Aorta (tissue), 5 donors: ENCODE results near the gene KRTAP15-1. TPM values are rescaled to one million over a fixed set of nuclear protein-coding genes. Genes with fewer than 3 reads are reported as not detected.

Source experiments
- ATAC-seq: fragments of 200-7000 bp; cut with Tn5 transposase; one replicate; pipeline ENCODE4 v1.9.1; 2022; ENCODE audit warnings: moderate library complexity; ENCODE audit not compliant: low FRiP score
- DNase-seq, 2 donors: peaks; one replicate each; pipeline ENCODE4 v3.0.0-alpha.2; 2020
- H3K27ac ChIP-seq, 2 donors: one replicate each; pipeline ENCODE4 v1.5.1; 2013; ENCODE audit warnings: low read length in 2 of 2, mild to moderate bottlenecking in 2 of 2, moderate library complexity in 2 of 2, control low read depth in 1 of 2, inconsistent platforms in 1 of 2, low read depth in 1 of 2
- H3K27me3 ChIP-seq, 2 donors: one replicate each; pipeline ENCODE4 v1.6.1; 2013; ENCODE audit warnings: control low read depth in 1 of 2, low read length in 1 of 2, mild to moderate bottlenecking in 1 of 2, moderate library complexity in 1 of 2; ENCODE audit not compliant: insufficient read depth in 2 of 2, control insufficient read depth in 1 of 2
- H3K36me3 ChIP-seq, 2 donors: one replicate each; pipeline ENCODE4 v1.6.1; 2013; ENCODE audit warnings: control low read depth in 1 of 2, low read length in 1 of 2, mild to moderate bottlenecking in 1 of 2; ENCODE audit not compliant: insufficient read depth in 2 of 2, control insufficient read depth in 1 of 2
- H3K4me1 ChIP-seq, 2 donors: one replicate each; pipeline ENCODE4 v1.6.1; 2013; ENCODE audit warnings: low read length in 2 of 2, control low read depth in 1 of 2, mild to moderate bottlenecking in 1 of 2, moderate library complexity in 1 of 2; ENCODE audit not compliant: insufficient read depth in 2 of 2, control insufficient read depth in 1 of 2
- H3K4me3 ChIP-seq, 2 donors: one replicate each; pipeline ENCODE4 v1.5.1; 2013; ENCODE audit warnings: low read length in 2 of 2, control low read depth in 1 of 2, mild to moderate bottlenecking in 1 of 2
- H3K9me3 ChIP-seq: one replicate; pipeline ENCODE4 v1.6.1; 2013; ENCODE audit warnings: mild to moderate bottlenecking, low read length; ENCODE audit not compliant: control insufficient read depth
- WGBS, 2 donors: extraction: QIAGEN DNeasy Blood & Tissue Kit; methylation state at CpG; one replicate each; pipeline ENCODE4 v1.1.7; 2013; 5-methylcytosine and 5-hydroxymethylcytosine counted together
- intact Hi-C, 2 donors: fragments of 100-400 bp; cut with DNase I; formaldehyde crosslinking; loops; one replicate each; pipeline versions ENCODE4 v1.14.2 to v1.15.0; 2022
- long read RNA-seq, 2 donors: library from polyadenylated mRNA; unstranded; transcript quantifications; one replicate each; pipeline ENCODE4 v2.0.0, GENCODE V29; 2020 to 2021
- polyA plus RNA-seq, 2 donors: library from polyadenylated mRNA; stranded (reverse); fragments of 200-250 nt; gene quantifications; one replicate each; pipeline ENCODE4 v1.2.3, GENCODE V29; 2013
- total RNA-seq, 2 donors: library from RNA; stranded (reverse); fragmentation: NEBNext Ultra II Directional; extraction: Animal tissue kit (Norgen Biotek cat#: 25700); gene quantifications; one replicate each; pipeline ENCODE4 v1.2.1, GENCODE V29; 2021
- donor health status: healthy with polysubstance abuse.
- donor health status: Bipolar disorder and iron deficiency.
- donor health status: DM: no; HTN: no; CAD: no.
- donor health status: DM: no; HTN: no; CAD: no.
- donor health status: DM: yes; HTN: yes; CAD: no.

KRTAP15-1 gene
- total RNA-seq (not detected), polyA plus RNA-seq (not detected)
- long read RNA-seq, donor 1 = 0 reads
- long read RNA-seq, donor 2 = 0 reads

- Histone ChIP-seq H3K4me3 (no peak within 1 kb of the TSS), H3K9me3 (no peaks in the 10 kb centered on the region), H3K27ac (no peak within 1 kb of the TSS), H3K27me3 (no peaks in the 10 kb centered on the region), H3K4me1 (no peaks in the 10 kb centered on the region), H3K36me3 (no peaks in the 10 kb centered on the region)
- 93 to 94% methylated on average over 5 of the region's 5 CpGs for whole genome bisulfite sequencing, 2 donors
- ATAC-seq (no peak), DNase-seq (no peak)
- intact Hi-C loops = no loop called here
Measured at GRCh38 chr21:30439975-30440374, at the start of gene KRTAP15-1. Gene KRTAP15-1, plus strand, starts transcription at chr21:30440275. Its CDS starts 53 bp downstream, at chr21:30440328.

- Histone ChIP-seq H3K27me3 (no peaks in the 10 kb centered on the region), H3K4me3 (no peak overlapping the region), H3K9me3 (peaks cover 3% of the 10 kb centered on the region), H3K27ac (no peak overlapping the region), H3K4me1 (peaks cover 0 to 2% of the 10 kb centered on the region in 2 donors), H3K36me3 (no peaks in the 10 kb centered on the region)
- DNase-seq (no peak), ATAC-seq (no peak)
- 12 to 16% methylated on average over 2 of the region's 2 CpGs for WGBS, 2 donors
- intact Hi-C loops = no loop called here
Measured at GRCh38 chr21:30391492-30392025, 48.5 kb upstream of the KRTAP15-1 start.

DNA sequence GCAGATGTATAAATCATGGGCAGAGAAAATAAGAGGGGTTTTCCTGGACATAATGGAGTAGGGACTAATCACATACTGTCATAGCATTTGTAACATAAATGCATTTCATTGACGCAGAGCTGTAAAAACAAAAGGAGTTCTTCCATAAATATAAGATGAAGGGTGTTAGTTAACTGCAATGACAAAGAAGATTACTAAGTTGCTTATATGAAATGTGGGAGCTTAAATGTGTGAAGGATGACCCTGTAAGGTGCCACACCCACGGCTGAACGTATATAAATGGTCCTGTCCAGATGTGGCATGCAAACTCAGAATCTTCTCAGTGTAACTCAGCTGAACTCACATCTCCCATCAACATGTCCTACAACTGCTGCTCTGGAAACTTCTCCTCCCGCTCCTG is 44.3 kb upstream of the KRTAP15-1 start, which contains the start of gene KRTAP13-1:
KRTAP13-1 (plus strand) TSS at position 301 of the 400 bp plus-strand sequence; CDS start at position 357, 56 bp downstream.
- ATAC-seq (no peak), DNase-seq (no peak)
- Histone ChIP-seq H3K36me3 (no peaks in the 10 kb centered on the region), H3K27ac (no peak within 1 kb of the TSS), H3K4me1 (no peaks in the 10 kb centered on the region), H3K27me3 (no peaks in the 10 kb centered on the region), H3K4me3 (no peak within 1 kb of the TSS), H3K9me3 (peaks cover under 1% of the 10 kb centered on the region)
- intact Hi-C loops = no loop called here
- 67 to 75% methylated on average over 4 of the region's 4 CpGs for WGBS, 2 donors

DNA sequence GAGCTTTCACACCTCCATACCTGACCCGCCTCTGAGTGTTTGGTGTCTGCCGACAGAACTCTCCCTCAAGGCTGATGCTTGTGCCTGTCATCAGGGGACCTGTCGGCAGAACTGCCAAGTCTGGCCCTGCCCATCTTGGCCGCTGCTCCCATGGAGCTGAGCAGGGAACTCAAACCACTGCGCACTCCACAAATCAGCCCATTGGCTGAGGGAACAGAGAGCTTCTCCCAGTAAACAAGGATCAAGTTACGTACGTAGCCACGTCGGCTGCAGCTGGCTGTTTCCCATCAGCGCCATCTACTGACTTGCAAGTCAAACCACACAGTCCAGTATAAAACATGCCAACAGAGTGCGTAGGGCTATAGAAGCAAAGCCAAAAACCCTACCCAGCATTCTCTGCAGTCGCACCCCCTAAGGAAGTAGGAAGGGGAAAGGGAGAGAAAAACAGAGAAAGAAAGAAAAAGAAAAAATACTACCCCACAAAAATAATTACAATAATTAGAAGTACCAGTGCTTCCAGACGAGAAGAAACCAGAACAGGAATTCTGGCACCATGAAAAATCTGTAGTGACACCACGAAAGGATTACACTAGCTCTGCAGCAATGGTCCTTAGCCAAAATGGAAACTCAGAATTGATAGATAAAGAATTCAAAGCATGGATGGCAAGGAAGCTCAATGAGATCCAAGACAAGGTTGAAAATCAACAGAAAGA is 31.1 kb upstream of the KRTAP15-1 start:
- Histone ChIP-seq H3K27ac (no peak overlapping the region), H3K4me3 (no peak overlapping the region), H3K4me1 (no peaks in the 10 kb centered on the region), H3K27me3 (no peaks in the 10 kb centered on the region), H3K36me3 (no peaks in the 10 kb centered on the region), H3K9me3 (peaks cover 3% of the 10 kb centered on the region)
- intact Hi-C loops = no loop called here
- ATAC-seq (no peak), DNase-seq (no peak)
- 26 to 28% methylated on average over 14 of the region's 14 CpGs for WGBS, 2 donors

GRCh38 chr21:30415993-30416392 is 24.1 kb upstream of the KRTAP15-1 start:
- ATAC-seq (no peak), DNase-seq (no peak)
- intact Hi-C loops = no loop called here
- Histone ChIP-seq H3K4me1 (no peaks in the 10 kb centered on the region), H3K36me3 (no peaks in the 10 kb centered on the region), H3K9me3 (no peaks in the 10 kb centered on the region), H3K4me3 (no peak overlapping the region), H3K27me3 (no peaks in the 10 kb centered on the region), H3K27ac (no peak overlapping the region)
- WGBS, 2 donors = 93% methylated on average over 5 of the region's 5 CpGs

DNA sequence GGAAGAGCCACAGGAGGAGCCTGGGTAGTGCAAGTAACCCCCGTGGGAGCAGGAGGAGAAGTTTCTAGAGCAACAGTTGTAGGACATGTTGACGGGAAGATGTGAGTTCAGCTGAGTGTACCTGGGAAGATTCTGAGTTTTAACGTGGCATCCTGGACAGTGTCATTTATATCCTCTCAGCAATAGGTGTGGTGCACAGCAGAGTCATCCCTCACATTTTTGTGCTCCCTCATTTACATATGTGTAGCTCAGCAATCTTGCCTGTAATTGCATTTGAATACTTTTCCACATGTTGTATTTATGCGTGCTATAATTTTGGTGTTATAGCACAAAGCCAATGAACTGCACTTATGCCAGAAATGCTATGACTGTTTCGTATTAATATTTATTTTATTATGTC is 14.2 kb upstream of the KRTAP15-1 start, which contains the start of gene KRTAP13-3:
KRTAP13-3 (minus strand) TSS at position 101 of the 400 bp plus-strand sequence; CDS start at position 87, 14 bp downstream.
- H3K27ac ChIP-seq = no peak within 1 kb of the TSS

DNA sequence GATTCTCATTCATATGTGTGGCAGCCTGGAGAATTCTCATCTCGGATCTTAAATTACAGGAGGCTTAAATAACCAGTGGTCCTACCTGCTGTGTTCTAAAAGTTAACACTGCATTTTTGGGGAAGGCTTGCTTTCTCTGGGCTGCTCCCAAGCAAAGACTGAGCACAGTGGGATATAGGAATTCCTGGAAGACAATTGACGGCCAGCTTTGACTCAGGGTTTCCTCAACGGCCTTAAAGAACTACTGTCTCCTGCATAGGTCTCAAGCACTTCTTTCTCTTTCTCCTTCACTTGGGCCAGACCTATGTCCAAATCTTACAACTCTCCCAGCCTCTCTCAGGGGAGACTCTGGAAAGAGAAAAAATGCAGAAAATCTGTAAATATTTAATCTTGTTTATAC is 13.3 kb upstream of the KRTAP15-1 start:
- DNase-seq (no peak), ATAC-seq (no peak)

More for the DNA sequence above, 14.2 kb upstream of the KRTAP15-1 start, which contains the start of gene KRTAP13-3:
- H3K27me3 ChIP-seq = no peaks in the 10 kb centered on the region
- intact Hi-C loops = no loop called here
- ATAC-seq (no peak), DNase-seq (no peak)
- no peaks in the 10 kb centered on the region for H3K36me3 ChIP-seq
- no peaks in the 10 kb centered on the region for H3K4me1 ChIP-seq
- H3K9me3 ChIP-seq = no peaks in the 10 kb centered on the region
- H3K4me3 ChIP-seq = no peak within 1 kb of the TSS
- WGBS, 2 donors = 80 to 81% methylated on average over 5 of the region's 5 CpGs

DNA sequence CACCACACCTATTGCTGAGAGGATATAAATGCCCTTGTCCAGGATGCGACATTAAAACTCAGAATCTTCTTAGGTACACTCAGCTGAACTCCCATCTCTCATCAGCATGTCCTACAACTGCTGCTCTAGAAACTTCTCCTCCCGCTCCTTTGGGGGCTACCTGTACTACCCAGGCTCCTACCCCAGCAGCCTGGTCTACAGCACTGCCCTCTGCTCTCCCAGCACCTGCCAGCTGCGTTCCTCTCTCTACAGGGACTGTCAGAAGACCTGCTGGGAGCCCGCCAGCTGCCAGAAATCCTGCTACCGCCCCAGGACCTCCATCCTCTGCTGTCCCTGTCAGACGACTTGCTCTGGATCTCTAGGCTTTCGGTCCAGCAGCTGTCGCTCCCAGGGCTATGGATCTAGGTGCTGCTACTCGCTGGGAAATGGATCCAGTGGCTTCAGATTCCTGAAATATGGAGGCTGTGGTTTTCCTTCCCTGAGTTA is 9.9 kb upstream of the KRTAP15-1 start, which contains the start of gene KRTAP13-4:
KRTAP13-4 (plus strand) TSS at position 51 of the 486 bp plus-strand sequence; CDS start at position 107, 56 bp downstream.
- WGBS, 2 donors = 82 to 87% methylated on average over 9 of the region's 9 CpGs
- H3K27me3 ChIP-seq = no peaks in the 10 kb centered on the region

More for the DNA sequence above, 13.3 kb upstream of the KRTAP15-1 start:
- Histone ChIP-seq H3K9me3 (no peaks in the 10 kb centered on the region), H3K27ac (no peak overlapping the region), H3K4me3 (no peak overlapping the region), H3K36me3 (no peaks in the 10 kb centered on the region), H3K27me3 (no peaks in the 10 kb centered on the region), H3K4me1 (no peaks in the 10 kb centered on the region)
- WGBS, 2 donors = 58 to 64% methylated on average over 3 of the region's 3 CpGs
- intact Hi-C loops = no loop called here

More for the DNA sequence above, 9.9 kb upstream of the KRTAP15-1 start, which contains the start of gene KRTAP13-4:
- no peak within 1 kb of the TSS for H3K27ac ChIP-seq
- no peaks in the 10 kb centered on the region for H3K4me1 ChIP-seq
- no peaks in the 10 kb centered on the region for H3K9me3 ChIP-seq
- no peaks in the 10 kb centered on the region for H3K36me3 ChIP-seq
- intact Hi-C loops = no loop called here
- DNase-seq (no peak), ATAC-seq (no peak)
- H3K4me3 ChIP-seq = no peak within 1 kb of the TSS
